Urinary bladder (tissue), 4 donors: ENCODE measurements around the gene SH2D1A. TPM values are rescaled to one million over a fixed set of nuclear protein-coding genes. Genes with fewer than 3 reads are reported as not detected.
"Not testable (repeated sequence)": the region's sequence is repeated elsewhere in the genome, so short reads cannot be mapped to it uniquely, and the experiment has no call there.

Source experiments
- DNase-seq: peaks from one replicate; pipeline ENCODE4 v3.0.0-alpha.2; 2015; ENCODE audit errors: extremely low spot score
- H3K27ac ChIP-seq: one replicate; pipeline ENCODE4 v1.5.1; 2013; ENCODE audit warnings: low read depth, mild to moderate bottlenecking, moderate library complexity
- H3K36me3 ChIP-seq: one replicate; pipeline ENCODE4 v1.6.1; 2013; ENCODE audit warnings: mild to moderate bottlenecking, moderate library complexity; ENCODE audit not compliant: insufficient read depth
- H3K4me1 ChIP-seq: one replicate; pipeline ENCODE4 v1.6.1; 2013; ENCODE audit warnings: mild to moderate bottlenecking, moderate library complexity; ENCODE audit not compliant: insufficient read depth
- H3K4me3 ChIP-seq: one replicate; pipeline ENCODE4 v1.5.1; 2013; ENCODE audit warnings: low read depth, low read length
- WGBS: extraction: QIAGEN DNeasy Blood & Tissue Kit; methylation state at CpG from one replicate; pipeline ENCODE4 v1.1.7; 2013; 5-methylcytosine and 5-hydroxymethylcytosine counted together
- polyA plus RNA-seq: library from polyadenylated mRNA; stranded (reverse); fragments of 200-250 nt; gene quantifications from one replicate; pipeline ENCODE4 v1.2.3, GENCODE V29; 2013
- total RNA-seq: library from RNA; depleted of rRNA; stranded (reverse); fragments of >200 nt; gene quantifications from one replicate; pipeline ENCODE4 v1.2.3, GENCODE V29; 2014
- donor health status: healthy with polysubstance abuse.
- donor health status: healthy.

Gene SH2D1A
- total and polyA plus RNA-seq, 2 donors = 0.26 to 0.35 TPM

GRCh38 chrX:124378643-124379042 lies 32.3 kb downstream of the SH2D1A start:
- no peak overlapping the region for H3K27ac ChIP-seq
- WGBS = 60% methylated on average over 4 of the region's 4 CpGs
- no peaks in the 10 kb centered on the region for H3K36me3 ChIP-seq
- H3K4me3 ChIP-seq = no peak overlapping the region
- no peak for DNase-seq
- H3K4me1 ChIP-seq = no peaks in the 10 kb centered on the region

- 81% methylated on average over 4 of the region's 4 CpGs for WGBS
- no peak for DNase-seq
- H3K4me3 ChIP-seq = no peak overlapping the region
- no peak overlapping the region for H3K27ac ChIP-seq
- H3K4me1 ChIP-seq = no peaks in the 10 kb centered on the region
- no peaks in the 10 kb centered on the region for H3K36me3 ChIP-seq
Observed at GRCh38 chrX:124383354-124383753, 37.0 kb downstream of the SH2D1A start.

- Histone ChIP-seq H3K36me3 (no peaks in the 10 kb centered on the region), H3K27ac (no peak overlapping the region), H3K4me3 (no peak overlapping the region), H3K4me1 (no peaks in the 10 kb centered on the region)
- no peak for DNase-seq
- WGBS = 72% methylated on average over 6 of the region's 6 CpGs
Observed at GRCh38 chrX:124386401-124386800, 40.0 kb downstream of the SH2D1A start.

- Histone ChIP-seq H3K27ac (no peak overlapping the region), H3K4me1 (no peaks in the 10 kb centered on the region), H3K4me3 (no peak overlapping the region), H3K36me3 (no peaks in the 10 kb centered on the region)
- DNase-seq = no peak
- 0% methylated on average over 2 of the region's 2 CpGs for WGBS
Observed at GRCh38 chrX:124388562-124388961, 42.2 kb downstream of the SH2D1A start.

GRCh38 chrX:124392794-124393193 lies 46.4 kb downstream of the SH2D1A start:
- Histone ChIP-seq H3K4me1 (no peaks in the 10 kb centered on the region), H3K27ac (no peak overlapping the region), H3K36me3 (no peaks in the 10 kb centered on the region), H3K4me3 (no peak overlapping the region)
- DNase-seq = no peak
- WGBS = 86% methylated on average over 3 of the region's 3 CpGs

- Histone ChIP-seq H3K36me3 (no peaks in the 10 kb centered on the region), H3K4me1 (no peaks in the 10 kb centered on the region), H3K27ac (no peak overlapping the region), H3K4me3 (no peak overlapping the region)
- 89% methylated on average over 1 of the region's 1 CpG for WGBS
- DNase-seq = no peak
Observed at GRCh38 chrX:124393238-124393637, 46.9 kb downstream of the SH2D1A start.

- H3K36me3 ChIP-seq = no peaks in the 10 kb centered on the region
- 91% methylated on average over 3 of the region's 3 CpGs for WGBS
- no peaks in the 10 kb centered on the region for H3K4me1 ChIP-seq
- H3K27ac ChIP-seq = no peak overlapping the region
- DNase-seq = no peak
- H3K4me3 ChIP-seq = no peak overlapping the region
Observed at GRCh38 chrX:124393659-124394058, 47.3 kb downstream of the SH2D1A start.

GRCh38 chrX:124395145-124395880 lies 49.0 kb downstream of the SH2D1A start:
- no peaks in the 10 kb centered on the region for H3K36me3 ChIP-seq
- 68% methylated on average over 3 of the region's 3 CpGs for WGBS
- no peak overlapping the region for H3K27ac ChIP-seq
- no peaks in the 10 kb centered on the region for H3K4me1 ChIP-seq
- no peak overlapping the region for H3K4me3 ChIP-seq
- no peak for DNase-seq

- Histone ChIP-seq H3K27ac (no peak overlapping the region), H3K4me1 (no peaks in the 10 kb centered on the region), H3K4me3 (no peak overlapping the region), H3K36me3 (no peaks in the 10 kb centered on the region)
- WGBS = 74% methylated on average over 2 of the region's 2 CpGs
- no peak for DNase-seq
Observed at GRCh38 chrX:124401696-124402095, 55.3 kb downstream of the SH2D1A start.

GRCh38 chrX:124405868-124406267 lies 59.5 kb downstream of the SH2D1A start:
- no peaks in the 10 kb centered on the region for H3K4me1 ChIP-seq
- no peak overlapping the region for H3K27ac ChIP-seq
- H3K4me3 ChIP-seq = no peak overlapping the region
- no peaks in the 10 kb centered on the region for H3K36me3 ChIP-seq
- WGBS = 98% methylated on average over 1 of the region's 1 CpG
- DNase-seq = no peak

- WGBS = 30% methylated on average over 12 of the region's 12 CpGs
- peak; percentile 14 for DNase-seq
- no peak overlapping the region for H3K4me3 ChIP-seq
- H3K4me1 ChIP-seq = no peaks in the 10 kb centered on the region
- no peaks in the 10 kb centered on the region for H3K36me3 ChIP-seq
- H3K27ac ChIP-seq = no peak overlapping the region
Observed at GRCh38 chrX:124406294-124407014, 60.1 kb downstream of the SH2D1A start.

- 40% methylated on average over 1 of the region's 1 CpG for WGBS
- no peaks in the 10 kb centered on the region for H3K4me1 ChIP-seq
- no peak overlapping the region for H3K4me3 ChIP-seq
- no peaks in the 10 kb centered on the region for H3K36me3 ChIP-seq
- no peak for DNase-seq
- no peak overlapping the region for H3K27ac ChIP-seq
Observed at GRCh38 chrX:124407226-124407625, 60.9 kb downstream of the SH2D1A start.

- WGBS = 87% methylated on average over 4 of the region's 6 CpGs
- H3K36me3 ChIP-seq = not testable (repeated sequence)
Observed at GRCh38 chrX:124408380-124408779, 62.0 kb downstream of the SH2D1A start.

GRCh38 chrX:124413244-124413643 lies 66.9 kb downstream of the SH2D1A start:
- Histone ChIP-seq H3K4me1 (no peaks in the 10 kb centered on the region), H3K36me3 (no peaks in the 10 kb centered on the region), H3K4me3 (no peak overlapping the region), H3K27ac (no peak overlapping the region)
- 86% methylated on average over 6 of the region's 6 CpGs for WGBS
- DNase-seq = no peak

More at GRCh38 chrX:124408380-124408779, 62.0 kb downstream of the SH2D1A start:
- DNase-seq, H3K4me1 ChIP-seq, H3K4me3 ChIP-seq, H3K27ac ChIP-seq: not testable (repeated sequence)
